ENCODE results near the gene KCNAB1.
"Not testable (repeated sequence)": the region's sequence is repeated elsewhere in the genome, so short reads cannot be mapped to it uniquely, and the experiment has no call there.

DNA sequence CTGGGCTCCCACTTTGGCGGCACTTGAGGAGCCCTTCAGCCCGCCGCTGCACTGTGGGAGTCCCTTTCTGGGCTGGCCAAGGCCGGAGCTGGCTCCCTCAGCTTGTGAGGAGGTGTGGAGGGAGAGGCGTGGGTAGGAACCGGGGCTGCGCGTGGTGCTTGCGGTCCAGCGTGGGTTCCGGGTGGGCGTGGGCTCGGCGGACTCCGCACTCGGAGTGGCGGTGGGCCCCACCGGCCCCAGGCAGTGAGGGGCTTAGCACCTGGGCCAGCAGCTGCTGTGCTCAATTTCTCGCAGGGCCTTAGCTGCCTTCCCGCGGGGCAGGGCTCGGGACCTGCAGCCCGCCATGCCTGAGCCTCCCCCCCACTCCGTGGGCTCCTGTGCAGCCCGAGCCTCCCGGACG lies 21.0 kb upstream of the KCNAB1 start:
- TF ChIP-seq, protein P1, sequence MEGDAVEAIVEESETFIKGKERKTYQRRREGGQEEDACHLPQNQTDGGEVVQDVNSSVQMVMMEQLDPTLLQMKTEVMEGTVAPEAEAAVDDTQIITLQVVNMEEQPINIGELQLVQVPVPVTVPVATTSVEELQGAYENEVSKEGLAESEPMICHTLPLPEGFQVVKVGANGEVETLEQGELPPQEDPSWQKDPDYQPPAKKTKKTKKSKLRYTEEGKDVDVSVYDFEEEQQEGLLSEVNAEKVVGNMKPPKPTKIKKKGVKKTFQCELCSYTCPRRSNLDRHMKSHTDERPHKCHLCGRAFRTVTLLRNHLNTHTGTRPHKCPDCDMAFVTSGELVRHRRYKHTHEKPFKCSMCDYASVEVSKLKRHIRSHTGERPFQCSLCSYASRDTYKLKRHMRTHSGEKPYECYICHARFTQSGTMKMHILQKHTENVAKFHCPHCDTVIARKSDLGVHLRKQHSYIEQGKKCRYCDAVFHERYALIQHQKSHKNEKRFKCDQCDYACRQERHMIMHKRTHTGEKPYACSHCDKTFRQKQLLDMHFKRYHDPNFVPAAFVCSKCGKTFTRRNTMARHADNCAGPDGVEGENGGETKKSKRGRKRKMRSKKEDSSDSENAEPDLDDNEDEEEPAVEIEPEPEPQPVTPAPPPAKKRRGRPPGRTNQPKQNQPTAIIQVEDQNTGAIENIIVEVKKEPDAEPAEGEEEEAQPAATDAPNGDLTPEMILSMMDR (conservative IDR thresholded peaks at IDR 0.05; ENCODE audit: low read length): not testable (repeated sequence)
- not testable (repeated sequence) for TF ChIP-seq EZH2phosphoT487 (IDR thresholded peaks at IDR 0.05; ENCODE audit: borderline replicate concordance, low read depth, low read length)

Measured in OCI-LY7 (cell line).